HCT116 (cell line): ENCODE data around the gene AHI1. TPM values are rescaled to one million over a fixed set of nuclear protein-coding genes. Genes with fewer than 3 reads are reported as not detected.

Source experiments
- ATAC-seq: fragments of 200-7000 bp; cut with Tn5 transposase; 2 replicates; pipeline ENCODE4 v1.9.1; 2020; ENCODE audit warnings: mild to moderate bottlenecking, moderate library complexity
- BruUV-seq: library from RNA; stranded (reverse); fragments of 400-500 nt; replicated peaks from 2 replicates; lab custom pipeline; 2021; lab: Mats Ljungman, UMichigan
- CTCF ChIA-PET: fragments of 300-600 bp; sonication (Branson Sonifier 250); formaldehyde crosslinking; loops from one replicate; lab custom pipeline; 2021; ENCODE audit warnings: antibody characterized with exemption; lab: Charles Lee
- POLR2A ChIA-PET: fragments of 300-600, 350-600 bp; sonication (Branson Sonifier 250); formaldehyde crosslinking; loops from one replicate; lab custom pipeline; 2021; ENCODE audit warnings: antibody characterized with exemption; lab: Charles Lee
- RAD21 ChIA-PET, 2 experiments: fragments of 300-600 bp; sonication (Branson Sonifier 250); formaldehyde crosslinking; loops; one replicate each; lab custom pipeline; 2023; ENCODE audit warnings: low total read pairs in 2 of 2; ENCODE audit not compliant: uncharacterized antibody in 2 of 2, unreplicated experiment in 2 of 2, low non-redundant PET in 1 of 2; lab: Charles Lee
- DNase-seq: peaks from one replicate; pipeline ENCODE4 v3.0.0-alpha.2; 2010; ENCODE audit warnings: low read depth, low spot score
- H2AFZ ChIP-seq: fragments of 200-600 bp; shearing (Covaris generic), sonication (generic); 2 replicates; pipeline ENCODE4 v1.6.1; 2017; ENCODE audit warnings: low read depth, mixed run types, mixed read lengths, antibody characterized with exemption, low read length; ENCODE audit not compliant: poor library complexity, severe bottlenecking
- H3K27ac ChIP-seq: 2 replicates; pipeline ENCODE4 v1.5.1; 2012; ENCODE audit warnings: low read depth, low read length
- H3K27me3 ChIP-seq: fragments of 200-600 bp; sonication (generic); 2 replicates; pipeline ENCODE4 v1.6.1; 2016; ENCODE audit warnings: mixed run types, low read length, mixed read lengths; ENCODE audit not compliant: insufficient read depth
- H3K36me3 ChIP-seq, 2 experiments: fragments of 200-500 bp in 1 of 2; fragments of 200-600 bp in 1 of 2; sonication (Bioruptor generic) in 1 of 2; sonication (generic) in 1 of 2; 2 replicates each; pipeline versions ENCODE4 v1.5.1 to v1.6.1; 2014 to 2016; ENCODE audit warnings: low read length in 2 of 2, inconsistent platforms in 1 of 2, mixed read lengths in 1 of 2, mixed run types in 1 of 2; ENCODE audit not compliant: insufficient read depth in 2 of 2, control insufficient read depth in 1 of 2
- H3K4me1 ChIP-seq, 2 experiments: fragments of 200-600 bp in 1 of 2; sonication (generic) in 1 of 2; 2 replicates each; pipeline versions ENCODE4 v1.5.1 to v1.6.1; 2012 to 2017; ENCODE audit warnings: low read length in 2 of 2, inconsistent platforms in 1 of 2, mild to moderate bottlenecking in 1 of 2, mixed read lengths in 1 of 2, mixed run types in 1 of 2, moderate library complexity in 1 of 2; ENCODE audit not compliant: insufficient read depth in 2 of 2, control insufficient read depth in 1 of 2
- H3K4me2 ChIP-seq: fragments of 200-600 bp; sonication (generic); 2 replicates; pipeline ENCODE4 v1.6.1; 2017; ENCODE audit warnings: mixed run types, low read length, mixed read lengths
- H3K4me3 ChIP-seq, 2 experiments: fragments of 200-600 bp in 1 of 2; sonication (generic) in 1 of 2; replicated peaks in 1 of 2; 2 replicates each; pipeline ENCODE4 v1.5.1; 2011 to 2016; ENCODE audit warnings: low read length in 2 of 2, control low read depth in 1 of 2, low read depth in 1 of 2, mild to moderate bottlenecking in 1 of 2, mixed read lengths in 1 of 2, mixed run types in 1 of 2
- H3K79me2 ChIP-seq: fragments of 200-600 bp; sonication (generic); 2 replicates; pipeline ENCODE4 v1.6.1; 2017; ENCODE audit warnings: mild to moderate bottlenecking, mixed run types, low read length, moderate library complexity, mixed read lengths; ENCODE audit not compliant: insufficient read depth
- H3K9ac ChIP-seq: fragments of 200-600 bp; sonication (generic); 2 replicates; pipeline ENCODE4 v1.6.1; 2016; ENCODE audit warnings: low read length, mixed read lengths
- H3K9me2 ChIP-seq: fragments of 200-600 bp; sonication (generic), shearing (Covaris generic); 2 replicates; pipeline ENCODE4 v1.6.1; 2017; ENCODE audit warnings: mixed run types, mild to moderate bottlenecking, moderate library complexity; ENCODE audit not compliant: insufficient read depth
- H3K9me3 ChIP-seq, 2 experiments: fragments of 200-500 bp in 1 of 2; fragments of 200-600 bp in 1 of 2; sonication (Bioruptor generic) in 1 of 2; sonication (generic) in 1 of 2; 2 replicates each; pipeline ENCODE4 v1.6.1; 2014 to 2017; ENCODE audit warnings: low read length in 2 of 2, mixed read lengths in 2 of 2, inconsistent platforms in 1 of 2, low read depth in 1 of 2, mild to moderate bottlenecking in 1 of 2, mixed run types in 1 of 2, moderate library complexity in 1 of 2; ENCODE audit not compliant: control insufficient read depth in 1 of 2, insufficient read depth in 1 of 2
- H4K20me1 ChIP-seq: fragments of 200-600 bp; sonication (generic), shearing (Covaris generic); 2 replicates; pipeline ENCODE4 v1.6.1; 2017; ENCODE audit warnings: mixed run types, mild to moderate bottlenecking, moderate library complexity; ENCODE audit not compliant: insufficient read depth
- CBX3 ChIP-seq: IDR thresholded peaks from 2 replicates; pipeline ENCODE4 v1.6.1; 2012; ENCODE audit warnings: low read depth
- POLR2A ChIP-seq: IDR thresholded peaks from 2 replicates; pipeline ENCODE4 v1.7.0; 2011; ENCODE audit warnings: borderline replicate concordance; ENCODE audit not compliant: insufficient read depth, insufficient read length; ENCODE audit errors: extremely low read depth
- ZFX ChIP-seq: fragments of 450-650 bp; IDR thresholded peaks from 2 replicates; pipeline ENCODE4 v1.6.1; 2017
- intact Hi-C: fragments of 100-400 bp; cut with micrococcal nuclease; formaldehyde crosslinking; loops from 2 replicates; pipeline ENCODE4 v1.10.0; 2022
- total RNA-seq: library from RNA; stranded (reverse); gene quantifications from one replicate; pipeline ENCODE4 v1.2.1, GENCODE V29; 2021; ENCODE audit not compliant: unreplicated experiment
- TF ChIP-seq, protein P1 (sequence below): IDR thresholded peaks from 2 replicates; pipeline ENCODE4 v1.6.1; 2012
- TF ChIP-seq, protein P2 (sequence below), 3 experiments: fragments of 200-600 bp in 1 of 3; sonication (generic) in 1 of 3; IDR thresholded peaks in 2 of 3; conservative IDR thresholded peaks in 1 of 3; 2 replicates each; pipeline ENCODE4 v1.5.1; 2012 to 2017; ENCODE audit warnings: low read depth in 2 of 3, low read length in 2 of 3, antibody characterized with exemption in 1 of 3, borderline replicate concordance in 1 of 3, control low read depth in 1 of 3, mild to moderate bottlenecking in 1 of 3, mixed read lengths in 1 of 3, mixed run types in 1 of 3, moderate library complexity in 1 of 3; ENCODE audit not compliant: insufficient read depth in 1 of 3
- TF ChIP-seq, protein P3 (sequence below): IDR thresholded peaks from 2 replicates; pipeline ENCODE4 v1.6.1; 2011; ENCODE audit warnings: mild to moderate bottlenecking, low read length, moderate library complexity; ENCODE audit not compliant: insufficient replicate concordance; ENCODE audit errors: extremely low read depth

The AHI1 gene
- total RNA-seq, 1 experiment from 2014 or later, result 29.6 TPM

DNA sequence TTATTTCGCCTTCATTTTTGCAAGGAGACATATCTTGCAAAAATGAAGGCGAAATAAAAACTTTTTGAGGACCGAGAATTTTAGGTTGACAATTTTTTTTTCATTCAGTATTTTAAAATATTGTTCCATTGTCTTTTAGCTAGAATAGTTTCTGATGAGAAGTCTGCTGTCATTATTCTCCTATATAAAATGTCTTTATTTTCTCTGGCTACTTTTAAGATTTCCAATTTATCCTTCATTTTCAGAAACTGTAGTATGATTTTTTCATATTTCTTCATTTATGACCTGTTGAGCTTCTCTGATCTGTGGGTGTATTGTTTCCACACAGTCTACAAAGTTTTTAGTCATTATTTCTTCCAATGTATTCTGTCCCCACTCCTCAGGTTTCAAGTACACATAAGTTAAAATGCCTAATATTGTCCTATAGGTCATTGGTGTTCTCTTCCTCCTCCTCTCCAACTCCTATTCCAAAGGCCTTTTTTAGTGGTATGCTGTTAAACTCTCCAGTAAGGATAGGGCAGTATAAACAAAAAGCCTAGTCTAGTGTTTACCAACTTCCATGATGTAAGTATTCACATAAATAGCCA lies 15.7 kb downstream of the AHI1 start:
- H3K4me1 ChIP-seq, result no peaks in the 10 kb centered on the region
- H2AFZ ChIP-seq, result no peak overlapping the region
- no peak overlapping the region for H3K4me2 ChIP-seq
- H3K9me3 ChIP-seq, result peaks cover 7 to 12% of the 10 kb centered on the region in 2 experiments; a peak in 3 of 4 replicates
- no peaks in the 10 kb centered on the region for H3K9me2 ChIP-seq
- H3K9ac ChIP-seq, result no peak overlapping the region
- intact Hi-C loops, result no loop called here
- no peak overlapping the region for H3K4me3 ChIP-seq
- CTCF ChIA-PET, result no interaction called here
- POLR2A ChIA-PET, result no interaction called here
- no peaks in the 10 kb centered on the region for H3K27me3 ChIP-seq
- peaks cover 0 to 41% of the 10 kb centered on the region in 2 experiments; a peak in 2 of 4 replicates for H3K36me3 ChIP-seq
- no peak overlapping the region for H3K27ac ChIP-seq
- TF ChIP-seq POLR2A (no peak), ZFX (no peak), CBX3 (peak; percentile 43; the same call in 1 of the 2 replicates)
- TF ChIP-seq, protein P1, sequence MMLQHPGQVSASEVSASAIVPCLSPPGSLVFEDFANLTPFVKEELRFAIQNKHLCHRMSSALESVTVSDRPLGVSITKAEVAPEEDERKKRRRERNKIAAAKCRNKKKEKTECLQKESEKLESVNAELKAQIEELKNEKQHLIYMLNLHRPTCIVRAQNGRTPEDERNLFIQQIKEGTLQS, result no peak
- TF ChIP-seq, protein P2, sequence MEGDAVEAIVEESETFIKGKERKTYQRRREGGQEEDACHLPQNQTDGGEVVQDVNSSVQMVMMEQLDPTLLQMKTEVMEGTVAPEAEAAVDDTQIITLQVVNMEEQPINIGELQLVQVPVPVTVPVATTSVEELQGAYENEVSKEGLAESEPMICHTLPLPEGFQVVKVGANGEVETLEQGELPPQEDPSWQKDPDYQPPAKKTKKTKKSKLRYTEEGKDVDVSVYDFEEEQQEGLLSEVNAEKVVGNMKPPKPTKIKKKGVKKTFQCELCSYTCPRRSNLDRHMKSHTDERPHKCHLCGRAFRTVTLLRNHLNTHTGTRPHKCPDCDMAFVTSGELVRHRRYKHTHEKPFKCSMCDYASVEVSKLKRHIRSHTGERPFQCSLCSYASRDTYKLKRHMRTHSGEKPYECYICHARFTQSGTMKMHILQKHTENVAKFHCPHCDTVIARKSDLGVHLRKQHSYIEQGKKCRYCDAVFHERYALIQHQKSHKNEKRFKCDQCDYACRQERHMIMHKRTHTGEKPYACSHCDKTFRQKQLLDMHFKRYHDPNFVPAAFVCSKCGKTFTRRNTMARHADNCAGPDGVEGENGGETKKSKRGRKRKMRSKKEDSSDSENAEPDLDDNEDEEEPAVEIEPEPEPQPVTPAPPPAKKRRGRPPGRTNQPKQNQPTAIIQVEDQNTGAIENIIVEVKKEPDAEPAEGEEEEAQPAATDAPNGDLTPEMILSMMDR (IDR thresholded peaks at IDR 0.05 in 2 of 3, conservative IDR thresholded peaks at IDR 0.05 in 1 of 3; ENCODE audit: borderline replicate concordance in 1 of 3, insufficient read depth in 1 of 3, low read depth in 2 of 3, low read length in 2 of 3), result no peak
- TF ChIP-seq, protein P3, sequence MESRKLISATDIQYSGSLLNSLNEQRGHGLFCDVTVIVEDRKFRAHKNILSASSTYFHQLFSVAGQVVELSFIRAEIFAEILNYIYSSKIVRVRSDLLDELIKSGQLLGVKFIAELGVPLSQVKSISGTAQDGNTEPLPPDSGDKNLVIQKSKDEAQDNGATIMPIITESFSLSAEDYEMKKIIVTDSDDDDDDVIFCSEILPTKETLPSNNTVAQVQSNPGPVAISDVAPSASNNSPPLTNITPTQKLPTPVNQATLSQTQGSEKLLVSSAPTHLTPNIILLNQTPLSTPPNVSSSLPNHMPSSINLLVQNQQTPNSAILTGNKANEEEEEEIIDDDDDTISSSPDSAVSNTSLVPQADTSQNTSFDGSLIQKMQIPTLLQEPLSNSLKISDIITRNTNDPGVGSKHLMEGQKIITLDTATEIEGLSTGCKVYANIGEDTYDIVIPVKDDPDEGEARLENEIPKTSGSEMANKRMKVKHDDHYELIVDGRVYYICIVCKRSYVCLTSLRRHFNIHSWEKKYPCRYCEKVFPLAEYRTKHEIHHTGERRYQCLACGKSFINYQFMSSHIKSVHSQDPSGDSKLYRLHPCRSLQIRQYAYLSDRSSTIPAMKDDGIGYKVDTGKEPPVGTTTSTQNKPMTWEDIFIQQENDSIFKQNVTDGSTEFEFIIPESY, result no peak
- DNase-seq (no peak), ATAC-seq (no peak)
- RAD21 ChIA-PET, result no interaction called here
- BruUV-seq, result no TSS peak
- H3K79me2 ChIP-seq, result no peaks in the 10 kb centered on the region; the same call in 1 of the 2 replicates
- H4K20me1 ChIP-seq, result no peaks in the 10 kb centered on the region
